SU-DHL-6 (cell line): Measurements from ENCODE around the gene HIVEP3.
A peak's percentile ranks its signal among the peaks of the same experiment; 100 is the strongest.

ENCODE experiments used
- H2AFZ ChIP-seq: fragments of 200-600 bp; sonication (generic); 2 replicates; pipeline ENCODE4 v1.6.1; 2014; ENCODE audit warnings: low read depth, mild to moderate bottlenecking, moderate library complexity, mixed read lengths, antibody characterized with exemption, low read length; ENCODE audit not compliant: severe bottlenecking
- H3F3A ChIP-seq: fragments of 200-600 bp; shearing (Covaris generic); 2 replicates; pipeline ENCODE4 v1.6.0; 2016; ENCODE audit warnings: antibody characterized with exemption, mild to moderate bottlenecking; ENCODE audit not compliant: insufficient read depth
- H3K27ac ChIP-seq: fragments of 200-600 bp; sonication (generic); 2 replicates; pipeline ENCODE4 v1.5.1; 2016; ENCODE audit warnings: low read depth, mild to moderate bottlenecking, low read length, moderate library complexity, mixed read lengths
- H3K27me3 ChIP-seq: fragments of 200-600 bp; sonication (generic), shearing (Covaris generic); 2 replicates; pipeline ENCODE4 v1.6.0; 2014; ENCODE audit warnings: mild to moderate bottlenecking, low read length
- H3K36me3 ChIP-seq: fragments of 200-600 bp; sonication (generic); 2 replicates; pipeline ENCODE4 v1.6.1; 2014; ENCODE audit warnings: mild to moderate bottlenecking, low read length, mixed read lengths
- H3K4me2 ChIP-seq: fragments of 300-600, 200-600 bp; shearing (Covaris generic), sonication (generic); 2 replicates; pipeline ENCODE4 v1.6.0; 2014; ENCODE audit warnings: low read length, low read depth, mild to moderate bottlenecking; ENCODE audit not compliant: poor library complexity, severe bottlenecking
- H3K4me3 ChIP-seq: fragments of 200-600 bp; sonication (generic); 2 replicates; pipeline ENCODE4 v1.5.1; 2014; ENCODE audit warnings: antibody characterized with exemption, low read length, mild to moderate bottlenecking, mixed read lengths; ENCODE audit not compliant: insufficient read depth, poor library complexity, severe bottlenecking
- H3K79me2 ChIP-seq: fragments of 200-600 bp; sonication (generic); 2 replicates; pipeline ENCODE4 v1.6.1; 2014; ENCODE audit warnings: mild to moderate bottlenecking, low read length, moderate library complexity; ENCODE audit not compliant: insufficient read depth
- H3K9ac ChIP-seq: fragments of 200-600 bp; sonication (generic); 2 replicates; pipeline ENCODE4 v1.7.0; 2014; ENCODE audit warnings: mild to moderate bottlenecking, low read length
- H3K9me2 ChIP-seq: fragments of 200-600 bp; sonication (generic); replicated peaks from 2 replicates; pipeline ENCODE4 v1.6.1; 2014; ENCODE audit warnings: low read length; ENCODE audit not compliant: insufficient read depth
- H3K9me3 ChIP-seq: fragments of 200-600 bp; sonication (generic); 2 replicates; pipeline ENCODE4 v1.6.1; 2014; ENCODE audit warnings: low read length, mixed read lengths; ENCODE audit not compliant: insufficient read depth
- H4K20me1 ChIP-seq: fragments of 200-600 bp; sonication (generic); 2 replicates; pipeline ENCODE4 v1.6.1; 2014; ENCODE audit warnings: low read depth, mild to moderate bottlenecking, antibody characterized with exemption, low read length, moderate library complexity, mixed read lengths
- CTCF ChIP-seq: fragments of 200-600 bp; sonication (generic); IDR thresholded peaks from one replicate; pipeline ENCODE4 v1.5.1; 2017; ENCODE audit warnings: antibody characterized with exemption, mild to moderate bottlenecking, low read length, moderate library complexity; ENCODE audit not compliant: insufficient read depth, poor library complexity, severe bottlenecking
- EZH2phosphoT487 ChIP-seq: fragments of 200-600 bp; sonication (generic), shearing (Covaris generic); conservative IDR thresholded peaks from 2 replicates; pipeline ENCODE4 v1.6.1; 2018; ENCODE audit warnings: mild to moderate bottlenecking, antibody characterized with exemption, low read length, moderate library complexity, mixed read lengths

HIVEP3 gene

GRCh38 chr1:41675401-41675800 is 243.3 kb downstream of the HIVEP3 start:
- H3K9me3 ChIP-seq = no peaks in the 10 kb centered on the region
- H3K9ac ChIP-seq = no peak overlapping the region
- H3K79me2 ChIP-seq = no peaks in the 10 kb centered on the region

GRCh38 chr1:41674522-41674921 is 244.2 kb downstream of the HIVEP3 start:
- Histone ChIP-seq H3K9me3 (no peaks in the 10 kb centered on the region), H3K27ac (no peak overlapping the region), H3K9me2 (no peaks in the 10 kb centered on the region), H2AFZ (no peak overlapping the region), H3K79me2 (no peaks in the 10 kb centered on the region), H3K9ac (no peak overlapping the region), H3K4me3 (no peak overlapping the region), H4K20me1 (no peaks in the 10 kb centered on the region), H3K4me2 (no peak overlapping the region), H3K36me3 (no peaks in the 10 kb centered on the region), H3F3A (0 out of 2 replicates have a peak, but pooled peaks cover 4% of the 10 kb centered on the region), H3K27me3 (no peaks in the 10 kb centered on the region)
- TF ChIP-seq CTCF (no peak), EZH2phosphoT487 (no peak)

More at GRCh38 chr1:41675401-41675800, 243.3 kb downstream of the HIVEP3 start:
- Histone ChIP-seq H3K36me3 (no peaks in the 10 kb centered on the region), H4K20me1 (no peaks in the 10 kb centered on the region), H3K27me3 (no peaks in the 10 kb centered on the region), H3K27ac (no peak overlapping the region), H3F3A (0 out of 2 replicates have a peak, but pooled peaks cover 4% of the 10 kb centered on the region), H3K4me3 (no peak overlapping the region), H3K4me2 (no peak overlapping the region), H2AFZ (no peak overlapping the region), H3K9me2 (no peaks in the 10 kb centered on the region)
- TF ChIP-seq CTCF (no peak), EZH2phosphoT487 (no peak)

- Histone ChIP-seq H3K9ac (peak overlapping the region; percentile 25; the same call in 1 of the 2 replicates), H3K79me2 (no peaks in the 10 kb centered on the region), H3K4me3 (no peak overlapping the region), H3K36me3 (no peaks in the 10 kb centered on the region), H3K9me3 (no peaks in the 10 kb centered on the region), H3K27ac (peak overlapping the region; percentile 70), H3K4me2 (peak overlapping the region; percentile 55), H3F3A (0 out of 2 replicates have a peak, but pooled peaks cover 4% of the 10 kb centered on the region), H3K27me3 (no peaks in the 10 kb centered on the region), H3K9me2 (no peaks in the 10 kb centered on the region), H4K20me1 (no peaks in the 10 kb centered on the region), H2AFZ (no peak overlapping the region)
- TF ChIP-seq EZH2phosphoT487 (no peak), CTCF (no peak)
Measured at GRCh38 chr1:41673806-41674205, 244.9 kb downstream of the HIVEP3 start.
